Muscle layer of colon (tissue), 2 donors: ENCODE results near the gene CACNA2D3.

Source experiments
- H3K27ac ChIP-seq: one replicate; pipeline ENCODE4 v1.7.0; 2013; ENCODE audit warnings: low read depth, mild to moderate bottlenecking, low read length, moderate library complexity
- H3K27me3 ChIP-seq, 2 donors: one replicate each; pipeline ENCODE4 v1.7.0; 2013; ENCODE audit warnings: low read length in 2 of 2, mild to moderate bottlenecking in 2 of 2; ENCODE audit not compliant: insufficient read depth in 2 of 2, control insufficient read depth in 1 of 2
- H3K36me3 ChIP-seq: one replicate; pipeline ENCODE4 v1.7.0; 2013; ENCODE audit warnings: mild to moderate bottlenecking, low read length; ENCODE audit not compliant: insufficient read depth
- H3K4me1 ChIP-seq: one replicate; pipeline ENCODE4 v1.7.0; 2013; ENCODE audit warnings: mild to moderate bottlenecking, low read length; ENCODE audit not compliant: insufficient read depth
- H3K4me3 ChIP-seq, 2 donors: one replicate each; pipeline ENCODE4 v1.7.0; 2013; ENCODE audit warnings: low read length in 2 of 2, low read depth in 1 of 2, mild to moderate bottlenecking in 1 of 2, moderate library complexity in 1 of 2
- H3K9ac ChIP-seq: one replicate; pipeline ENCODE4 v1.7.0; 2013; ENCODE audit warnings: low read length
- H3K9me3 ChIP-seq: one replicate; pipeline ENCODE4 v1.7.0; 2013; ENCODE audit warnings: mild to moderate bottlenecking, low read length
- donor health status: abdominal sarcoma.
- donor health status: Adenocarcinoma of cecum.

Gene CACNA2D3

DNA sequence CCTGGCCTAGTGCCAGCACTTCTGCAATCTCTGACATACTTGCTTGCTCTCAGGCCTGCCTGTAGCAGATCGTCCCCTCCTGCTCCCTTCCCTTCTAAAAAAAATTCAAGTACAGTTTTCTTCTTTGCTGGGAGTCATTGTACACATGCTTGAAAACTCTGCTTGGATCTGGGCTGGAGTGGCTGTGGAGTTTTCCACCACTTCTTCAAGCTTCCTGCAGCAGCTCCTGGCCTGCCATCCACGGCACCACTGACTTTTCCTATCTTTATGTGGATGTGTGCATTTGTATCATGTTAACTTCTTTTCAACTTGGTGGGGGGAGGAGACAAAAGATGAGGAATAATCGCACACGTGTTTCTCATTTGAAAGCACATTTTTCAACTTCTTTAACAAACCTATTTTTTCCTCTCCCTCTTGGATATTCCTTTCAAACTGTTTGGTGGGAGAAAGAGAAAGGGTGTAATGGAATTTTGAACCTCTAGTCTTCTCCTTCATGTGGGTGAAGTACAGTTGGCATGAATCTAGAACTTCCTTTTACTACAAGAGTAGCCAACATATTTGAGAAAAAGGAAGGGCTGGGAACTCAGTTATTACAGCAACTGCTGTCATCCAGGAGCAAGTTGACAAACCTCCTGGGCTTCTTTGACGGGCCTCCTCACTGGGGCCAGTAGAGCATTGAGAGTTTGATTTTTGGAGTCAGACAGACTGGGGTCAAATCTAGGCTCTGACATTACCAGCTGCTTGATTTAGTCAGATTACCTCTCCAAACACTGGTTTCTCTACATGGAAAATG lies 866.7 kb downstream of the CACNA2D3 start:
- no peak overlapping the region for H3K27ac ChIP-seq
- no peak overlapping the region for H3K4me3 ChIP-seq
- no peak overlapping the region for H3K9ac ChIP-seq
- H3K4me1 ChIP-seq: peaks cover 30% of the 10 kb centered on the region
- H3K27me3 ChIP-seq: no peaks in the 10 kb centered on the region
- H3K9me3 ChIP-seq: no peaks in the 10 kb centered on the region
- H3K36me3 ChIP-seq: no peaks in the 10 kb centered on the region

- Histone ChIP-seq H3K27me3 (no peaks in the 10 kb centered on the region), H3K27ac (no peak overlapping the region), H3K4me1 (peaks cover 8% of the 10 kb centered on the region), H3K9me3 (no peaks in the 10 kb centered on the region), H3K36me3 (no peaks in the 10 kb centered on the region), H3K9ac (no peak overlapping the region), H3K4me3 (no peak overlapping the region)
These were observed 871.8 kb downstream of the CACNA2D3 start for GRCh38 chr3:54994111-54994513.

DNA sequence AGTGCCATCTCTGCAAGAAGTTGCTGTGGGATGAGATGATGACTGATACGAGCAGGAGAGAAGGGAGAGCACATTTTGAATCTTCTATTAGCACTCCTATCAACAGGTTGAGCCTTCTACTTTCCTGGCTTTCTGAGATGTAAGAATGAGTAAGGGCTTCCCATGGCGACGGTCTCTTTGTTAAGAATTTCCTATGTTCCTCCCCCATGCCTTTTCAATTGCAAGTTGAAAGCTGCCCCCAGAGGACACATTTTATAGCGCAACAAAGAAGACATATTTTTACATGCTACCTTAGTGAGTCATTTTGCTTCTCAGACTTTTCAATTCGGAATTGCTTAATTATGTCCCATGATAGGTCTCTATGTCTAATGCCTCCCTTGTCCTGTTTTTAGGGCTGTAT lies 876.8 kb downstream of the CACNA2D3 start:
- Histone ChIP-seq H3K27me3 (no peaks in the 10 kb centered on the region), H3K4me3 (no peak overlapping the region), H3K36me3 (no peaks in the 10 kb centered on the region), H3K4me1 (peaks cover 7% of the 10 kb centered on the region), H3K27ac (no peak overlapping the region), H3K9ac (no peak overlapping the region), H3K9me3 (no peaks in the 10 kb centered on the region)

GRCh38 chr3:54999811-55000210 lies 877.5 kb downstream of the CACNA2D3 start:
- Histone ChIP-seq H3K9me3 (no peaks in the 10 kb centered on the region), H3K9ac (no peak overlapping the region), H3K27me3 (no peaks in the 10 kb centered on the region), H3K27ac (no peak overlapping the region), H3K36me3 (no peaks in the 10 kb centered on the region), H3K4me3 (no peak overlapping the region), H3K4me1 (peaks cover 7% of the 10 kb centered on the region)

DNA sequence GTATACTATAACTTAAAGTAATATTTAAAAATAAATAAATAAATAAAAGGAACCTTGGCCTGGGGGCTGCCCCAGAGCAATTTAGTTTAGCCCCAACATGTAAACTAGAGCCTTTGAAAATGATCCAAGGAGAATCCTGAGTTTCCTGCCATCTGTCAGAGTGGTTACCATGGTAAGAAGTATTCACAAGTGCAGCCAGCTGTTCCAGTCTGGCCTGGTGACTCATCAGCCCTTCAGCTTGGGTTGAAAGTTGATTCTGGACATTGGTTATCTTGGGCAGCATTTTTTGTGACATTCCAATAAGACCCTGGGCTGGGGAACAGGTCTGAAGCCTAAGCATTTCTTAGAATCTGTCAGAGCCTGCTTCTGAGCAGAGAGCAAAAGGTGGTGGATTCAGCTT lies 878.2 kb downstream of the CACNA2D3 start:
- no peak overlapping the region for H3K4me3 ChIP-seq
- no peak overlapping the region for H3K27ac ChIP-seq
- peaks cover 7% of the 10 kb centered on the region for H3K4me1 ChIP-seq
- H3K9ac ChIP-seq: no peak overlapping the region
- H3K36me3 ChIP-seq: no peaks in the 10 kb centered on the region
- no peaks in the 10 kb centered on the region for H3K27me3 ChIP-seq
- no peaks in the 10 kb centered on the region for H3K9me3 ChIP-seq

DNA sequence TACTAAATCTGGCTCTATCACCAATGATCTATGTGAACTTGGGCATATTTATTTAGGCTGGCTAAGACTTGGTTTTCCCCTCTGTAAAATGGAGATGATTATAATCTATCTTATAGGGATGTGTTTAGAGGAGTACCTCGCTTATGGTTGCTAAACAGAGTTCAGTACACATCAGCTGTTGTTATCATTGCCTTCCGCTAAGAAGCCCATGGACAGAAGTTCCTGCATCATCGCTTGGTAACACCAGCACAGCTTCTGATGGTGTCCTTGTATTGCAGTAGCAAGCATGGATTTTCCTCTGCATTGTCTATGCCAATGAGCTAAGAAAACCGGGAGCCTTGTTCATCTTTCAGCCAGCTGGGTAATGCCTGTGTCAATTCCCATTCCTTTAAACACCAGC lies 878.6 kb downstream of the CACNA2D3 start:
- H3K27me3 ChIP-seq: no peaks in the 10 kb centered on the region
- H3K27ac ChIP-seq: no peak overlapping the region
- H3K36me3 ChIP-seq: no peaks in the 10 kb centered on the region
- no peaks in the 10 kb centered on the region for H3K9me3 ChIP-seq
- peaks cover 7% of the 10 kb centered on the region for H3K4me1 ChIP-seq
- no peak overlapping the region for H3K9ac ChIP-seq
- no peak overlapping the region for H3K4me3 ChIP-seq

- H3K36me3 ChIP-seq: no peaks in the 10 kb centered on the region
- no peaks in the 10 kb centered on the region for H3K9me3 ChIP-seq
- H3K4me3 ChIP-seq: no peak overlapping the region
- H3K27me3 ChIP-seq: no peaks in the 10 kb centered on the region
- H3K9ac ChIP-seq: no peak overlapping the region
- H3K27ac ChIP-seq: no peak overlapping the region
- H3K4me1 ChIP-seq: peaks cover 7% of the 10 kb centered on the region
These were observed 880.1 kb downstream of the CACNA2D3 start for GRCh38 chr3:55002416-55002930.

DNA sequence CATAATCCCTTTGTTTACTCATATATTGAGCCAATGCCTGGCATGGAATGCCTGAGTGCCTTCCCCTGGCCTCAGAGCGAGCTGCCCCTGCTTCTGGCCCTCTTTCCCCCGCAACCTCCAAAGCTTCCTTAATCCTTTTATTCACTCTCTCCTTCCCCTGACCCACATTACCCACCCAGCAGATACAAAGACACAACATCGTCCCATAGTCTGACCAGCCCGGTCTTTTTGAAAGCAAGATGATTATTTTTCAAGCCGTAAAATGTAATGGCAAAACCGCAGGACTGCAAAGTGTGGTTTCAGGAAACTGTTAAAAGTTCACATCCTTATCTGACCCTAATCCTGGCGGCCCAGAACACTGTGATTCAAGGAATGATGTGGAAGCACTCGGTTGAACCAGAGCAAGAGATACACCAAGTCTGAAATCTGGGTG lies 883.9 kb downstream of the CACNA2D3 start:
- Histone ChIP-seq H3K27ac (no peak overlapping the region), H3K9me3 (no peaks in the 10 kb centered on the region), H3K36me3 (no peaks in the 10 kb centered on the region), H3K9ac (no peak overlapping the region), H3K4me1 (peaks cover 4% of the 10 kb centered on the region), H3K4me3 (no peak overlapping the region), H3K27me3 (no peaks in the 10 kb centered on the region)

- no peaks in the 10 kb centered on the region for H3K27me3 ChIP-seq
- no peaks in the 10 kb centered on the region for H3K36me3 ChIP-seq
- H3K27ac ChIP-seq: no peak overlapping the region
- H3K9me3 ChIP-seq: no peaks in the 10 kb centered on the region
- no peak overlapping the region for H3K9ac ChIP-seq
- H3K4me3 ChIP-seq: no peak overlapping the region
- H3K4me1 ChIP-seq: no peaks in the 10 kb centered on the region
These were observed 885.6 kb downstream of the CACNA2D3 start for GRCh38 chr3:55007971-55008370.

- no peak overlapping the region for H3K27ac ChIP-seq
These were observed 887.0 kb downstream of the CACNA2D3 start for GRCh38 chr3:55009372-55009771.

GRCh38 chr3:55012091-55012490 lies 889.7 kb downstream of the CACNA2D3 start:
- H3K9ac ChIP-seq: no peak overlapping the region

More at GRCh38 chr3:55009372-55009771, 887.0 kb downstream of the CACNA2D3 start:
- Histone ChIP-seq H3K9me3 (no peaks in the 10 kb centered on the region), H3K27me3 (no peaks in the 10 kb centered on the region), H3K9ac (no peak overlapping the region), H3K4me1 (no peaks in the 10 kb centered on the region), H3K4me3 (no peak overlapping the region), H3K36me3 (no peaks in the 10 kb centered on the region)

More at GRCh38 chr3:55012091-55012490, 889.7 kb downstream of the CACNA2D3 start:
- no peaks in the 10 kb centered on the region for H3K4me1 ChIP-seq
- no peaks in the 10 kb centered on the region for H3K27me3 ChIP-seq
- H3K27ac ChIP-seq: no peak overlapping the region
- no peak overlapping the region for H3K4me3 ChIP-seq
- H3K36me3 ChIP-seq: no peaks in the 10 kb centered on the region
- no peaks in the 10 kb centered on the region for H3K9me3 ChIP-seq
